ENCODE results near the gene ECSIT.

DNA sequence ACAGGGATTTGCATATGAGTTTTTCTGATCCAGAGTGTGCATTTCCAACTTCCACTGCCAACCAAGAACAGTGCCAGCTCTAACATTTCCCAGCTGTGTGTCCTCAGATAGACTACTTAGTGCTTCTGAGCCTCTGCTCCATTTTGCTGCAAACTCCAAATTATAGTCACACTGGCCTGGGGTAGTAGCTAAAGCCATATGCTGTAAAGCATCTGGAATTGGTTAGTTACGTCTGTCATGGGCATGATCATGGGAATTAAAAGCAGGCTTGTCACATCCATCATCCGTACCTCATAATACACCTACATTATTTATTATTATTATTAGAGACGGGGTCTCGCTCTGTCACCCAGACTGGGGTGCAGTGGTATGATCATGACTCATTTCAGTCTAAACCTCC is 55.2 kb downstream of the ECSIT start:
- TF ChIP-seq, protein P1, sequence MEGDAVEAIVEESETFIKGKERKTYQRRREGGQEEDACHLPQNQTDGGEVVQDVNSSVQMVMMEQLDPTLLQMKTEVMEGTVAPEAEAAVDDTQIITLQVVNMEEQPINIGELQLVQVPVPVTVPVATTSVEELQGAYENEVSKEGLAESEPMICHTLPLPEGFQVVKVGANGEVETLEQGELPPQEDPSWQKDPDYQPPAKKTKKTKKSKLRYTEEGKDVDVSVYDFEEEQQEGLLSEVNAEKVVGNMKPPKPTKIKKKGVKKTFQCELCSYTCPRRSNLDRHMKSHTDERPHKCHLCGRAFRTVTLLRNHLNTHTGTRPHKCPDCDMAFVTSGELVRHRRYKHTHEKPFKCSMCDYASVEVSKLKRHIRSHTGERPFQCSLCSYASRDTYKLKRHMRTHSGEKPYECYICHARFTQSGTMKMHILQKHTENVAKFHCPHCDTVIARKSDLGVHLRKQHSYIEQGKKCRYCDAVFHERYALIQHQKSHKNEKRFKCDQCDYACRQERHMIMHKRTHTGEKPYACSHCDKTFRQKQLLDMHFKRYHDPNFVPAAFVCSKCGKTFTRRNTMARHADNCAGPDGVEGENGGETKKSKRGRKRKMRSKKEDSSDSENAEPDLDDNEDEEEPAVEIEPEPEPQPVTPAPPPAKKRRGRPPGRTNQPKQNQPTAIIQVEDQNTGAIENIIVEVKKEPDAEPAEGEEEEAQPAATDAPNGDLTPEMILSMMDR (IDR thresholded peaks at IDR 0.05) = no peak
- TF ChIP-seq RAD21 (conservative IDR thresholded peaks at IDR 0.05 in 1 of 2, IDR thresholded peaks at IDR 0.05 in 1 of 2) (no peak), POLR2A (IDR thresholded peaks at IDR 0.05; ENCODE audit: low read length) (no peak), SREBF2 (IDR thresholded peaks at IDR 0.05) (no peak), RCOR1 (IDR thresholded peaks at IDR 0.05; ENCODE audit: low read depth, low read length) (no peak), JUN (IDR thresholded peaks at IDR 0.05) (no peak), ZFP36 (IDR thresholded peaks at IDR 0.05; ENCODE audit: borderline replicate concordance, partially characterized antibody) (no peak), CHD2 (IDR thresholded peaks at IDR 0.05; ENCODE audit: low read length, partially characterized antibody) (no peak), MYC (IDR thresholded peaks at IDR 0.05; ENCODE audit: borderline replicate concordance, low read length) (no peak)
- TF ChIP-seq, protein P2, sequence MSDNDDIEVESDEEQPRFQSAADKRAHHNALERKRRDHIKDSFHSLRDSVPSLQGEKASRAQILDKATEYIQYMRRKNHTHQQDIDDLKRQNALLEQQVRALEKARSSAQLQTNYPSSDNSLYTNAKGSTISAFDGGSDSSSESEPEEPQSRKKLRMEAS (IDR thresholded peaks at IDR 0.05) = no peak
- TF ChIP-seq, protein P3, sequence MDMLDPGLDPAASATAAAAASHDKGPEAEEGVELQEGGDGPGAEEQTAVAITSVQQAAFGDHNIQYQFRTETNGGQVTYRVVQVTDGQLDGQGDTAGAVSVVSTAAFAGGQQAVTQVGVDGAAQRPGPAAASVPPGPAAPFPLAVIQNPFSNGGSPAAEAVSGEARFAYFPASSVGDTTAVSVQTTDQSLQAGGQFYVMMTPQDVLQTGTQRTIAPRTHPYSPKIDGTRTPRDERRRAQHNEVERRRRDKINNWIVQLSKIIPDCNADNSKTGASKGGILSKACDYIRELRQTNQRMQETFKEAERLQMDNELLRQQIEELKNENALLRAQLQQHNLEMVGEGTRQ (IDR thresholded peaks at IDR 0.05) = no peak
